H1 (cell line): ENCODE data around the gene SERAC1. TPM values are rescaled to one million over a fixed set of nuclear protein-coding genes. Genes with fewer than 3 reads are reported as not detected.
"Not testable (repeated sequence)": the region's sequence is repeated elsewhere in the genome, so short reads cannot be mapped to it uniquely, and the experiment has no call there.

Experiments
- CTCF ChIA-PET: fragments of 300-600 bp; sonication (Branson Sonifier 250); formaldehyde crosslinking; loops from one replicate; lab custom pipeline; 2021; ENCODE audit not compliant: partially characterized antibody; lab: Charles Lee
- POLR2A ChIA-PET: fragments of 300-600 bp; sonication (Branson Sonifier 250); formaldehyde crosslinking; loops from one replicate; lab custom pipeline; 2021; ENCODE audit warnings: inconsistent platforms; ENCODE audit not compliant: partially characterized antibody; lab: Charles Lee
- DNase-seq, 2 experiments: peaks; one replicate each; pipeline versions ENCODE4 v3.0.0 to v3.0.0-alpha.2; 2010 to 2022; ENCODE audit warnings: low spot score in 2 of 2, low read depth in 1 of 2, mixed read lengths in 1 of 2
- FAIRE-seq: peaks from 2 replicates; lab custom pipeline; 2011; peaks lifted over from hg19 to GRCh38; lab: Jason Lieb, UNC
- H2AFZ ChIP-seq: 2 replicates; pipeline ENCODE4 v1.8.1; 2012; ENCODE audit warnings: low read length, inconsistent platforms
- H2AK5ac ChIP-seq: 2 replicates; pipeline ENCODE4 v1.6.1; 2013; ENCODE audit warnings: low read depth, low read length
- H2BK120ac ChIP-seq: replicated peaks from 2 replicates; pipeline ENCODE3; 2013; ENCODE audit warnings: low read depth, low read length, inconsistent platforms
- H2BK12ac ChIP-seq: 2 replicates; pipeline ENCODE4 v1.6.1; 2013; ENCODE audit warnings: low read depth, low read length
- H2BK15ac ChIP-seq: 2 replicates; pipeline ENCODE4 v1.6.1; 2013; ENCODE audit warnings: low read length
- H2BK20ac ChIP-seq: 2 replicates; pipeline ENCODE4 v1.6.1; 2013; ENCODE audit warnings: low read length
- H2BK5ac ChIP-seq: 2 replicates; pipeline ENCODE4 v1.6.1; 2013; ENCODE audit warnings: low read depth, low read length
- H3K14ac ChIP-seq: 2 replicates; pipeline ENCODE4 v1.6.1; 2013; ENCODE audit warnings: inconsistent platforms; ENCODE audit not compliant: insufficient read length
- H3K18ac ChIP-seq: 2 replicates; pipeline ENCODE4 v1.6.1; 2013; ENCODE audit warnings: low read length; ENCODE audit errors: extremely low read depth
- H3K23ac ChIP-seq: 2 replicates; pipeline ENCODE4 v1.6.1; 2013; ENCODE audit warnings: inconsistent platforms; ENCODE audit not compliant: insufficient read length
- H3K23me2 ChIP-seq: 2 replicates; pipeline ENCODE4 v1.6.1; 2013; ENCODE audit warnings: low read depth, low read length
- H3K27ac ChIP-seq: 2 replicates; pipeline ENCODE4 v1.6.1; 2011; ENCODE audit warnings: low read depth, low read length, inconsistent platforms
- H3K27me3 ChIP-seq, 4 experiments: replicated peaks in 1 of 4; 1 replicate in 1 of 4; 2 replicates in 3 of 4; pipeline versions ENCODE4 v1.6.1 to v1.8.1; 2011 to 2013; ENCODE audit warnings: low read length in 3 of 4, mild to moderate bottlenecking in 3 of 4, inconsistent platforms in 2 of 4, mixed read lengths in 2 of 4, moderate library complexity in 1 of 4; ENCODE audit not compliant: control insufficient read depth in 3 of 4, insufficient read depth in 3 of 4; ENCODE audit errors: extremely low read depth in 1 of 4
- H3K36me3 ChIP-seq, 4 experiments: 2 replicates each; pipeline versions ENCODE4 v1.6.1 to v1.8.1; 2011 to 2013; ENCODE audit warnings: mild to moderate bottlenecking in 4 of 4, low read length in 3 of 4, moderate library complexity in 2 of 4, control low read depth in 1 of 4, inconsistent platforms in 1 of 4; ENCODE audit not compliant: insufficient read depth in 4 of 4, control insufficient read depth in 2 of 4
- H3K4ac ChIP-seq: replicated peaks from 2 replicates; pipeline ENCODE3; 2013; ENCODE audit warnings: low read length, low read depth, mixed read lengths, inconsistent platforms; ENCODE audit not compliant: insufficient read length
- H3K4me1 ChIP-seq, 4 experiments: replicated peaks in 1 of 4; 1 replicate in 1 of 4; 2 replicates in 3 of 4; pipeline versions ENCODE4 v1.6.1 to v1.8.1; 2011 to 2013; ENCODE audit warnings: low read length in 3 of 4, inconsistent platforms in 2 of 4, mixed read lengths in 1 of 4; ENCODE audit not compliant: insufficient read depth in 4 of 4, control insufficient read depth in 3 of 4
- H3K4me2 ChIP-seq, 2 experiments: 2 replicates each; pipeline versions ENCODE4 v1.6.1 to v1.8.1; 2011 to 2013; ENCODE audit warnings: low read depth in 2 of 2, low read length in 2 of 2, control low read depth in 1 of 2, inconsistent platforms in 1 of 2, mild to moderate bottlenecking in 1 of 2; ENCODE audit not compliant: insufficient read depth in 1 of 2
- H3K4me3 ChIP-seq, 4 experiments: fragments of 200-600, 300-600 bp in 1 of 4; sonication (generic), shearing (Covaris generic), sonication (Bioruptor Twin) in 1 of 4; 2 replicates each; pipeline versions ENCODE4 v1.5.1 to v1.8.1; 2011 to 2016; ENCODE audit warnings: low read length in 4 of 4, low read depth in 3 of 4, control low read depth in 2 of 4, inconsistent platforms in 2 of 4, mild to moderate bottlenecking in 2 of 4, mixed read lengths in 1 of 4, moderate library complexity in 1 of 4; ENCODE audit not compliant: insufficient read depth in 2 of 4; ENCODE audit errors: extremely low read depth in 1 of 4
- H3K56ac ChIP-seq: replicated peaks from 2 replicates; pipeline ENCODE3; 2013; ENCODE audit warnings: low read depth, mild to moderate bottlenecking, mixed read lengths, low read length, inconsistent platforms; ENCODE audit not compliant: insufficient read length
- H3K79me1 ChIP-seq: 2 replicates; pipeline ENCODE4 v1.6.1; 2013; ENCODE audit warnings: low read depth, low read length, control low read depth
- H3K79me2 ChIP-seq, 2 experiments: 2 replicates each; pipeline versions ENCODE4 v1.6.1 to v1.8.1; 2012 to 2013; ENCODE audit warnings: low read length in 2 of 2, mild to moderate bottlenecking in 2 of 2, inconsistent platforms in 1 of 2; ENCODE audit not compliant: insufficient read depth in 2 of 2, control insufficient read depth in 1 of 2
- H3K9ac ChIP-seq, 4 experiments: replicated peaks in 1 of 4; 1 replicate in 1 of 4; 2 replicates in 3 of 4; pipeline versions ENCODE4 v1.6.1 to v1.8.1; 2011 to 2013; ENCODE audit warnings: low read depth in 3 of 4, low read length in 3 of 4, control low read depth in 2 of 4, mild to moderate bottlenecking in 2 of 4, moderate library complexity in 2 of 4, inconsistent platforms in 1 of 4; ENCODE audit errors: extremely low read depth in 1 of 4
- H3K9me3 ChIP-seq, 2 experiments: 2 replicates each; pipeline versions ENCODE4 v1.6.1 to v1.8.1; 2012 to 2013; ENCODE audit warnings: mild to moderate bottlenecking in 2 of 2, moderate library complexity in 2 of 2, control low read depth in 1 of 2, inconsistent platforms in 1 of 2, low read depth in 1 of 2, low read length in 1 of 2, mixed read lengths in 1 of 2; ENCODE audit not compliant: insufficient read depth in 2 of 2
- H4K20me1 ChIP-seq, 2 experiments: replicated peaks in 1 of 2; 2 replicates each; pipeline versions ENCODE3 to v1.8.1; 2011 to 2013; ENCODE audit warnings: inconsistent platforms in 2 of 2, low read length in 2 of 2, mild to moderate bottlenecking in 1 of 2; ENCODE audit not compliant: insufficient read depth in 2 of 2, control insufficient read depth in 1 of 2
- H4K5ac ChIP-seq: 2 replicates; pipeline ENCODE4 v1.6.1; 2013; ENCODE audit warnings: low read length, low read depth, mixed read lengths, inconsistent platforms; ENCODE audit not compliant: insufficient read length
- H4K8ac ChIP-seq: 2 replicates; pipeline ENCODE4 v1.8.0; 2013; ENCODE audit warnings: mild to moderate bottlenecking, moderate library complexity, low read length, inconsistent platforms; ENCODE audit not compliant: insufficient read depth; ENCODE audit errors: extremely low read depth
- H4K91ac ChIP-seq: replicated peaks from 2 replicates; pipeline ENCODE3; 2013; ENCODE audit warnings: low read length, mixed read lengths, inconsistent platforms; ENCODE audit not compliant: insufficient read length
- FOSL1 ChIP-seq: IDR thresholded peaks from 2 replicates; pipeline ENCODE4 v1.6.1; 2011; ENCODE audit warnings: mild to moderate bottlenecking, low read depth, low read length, moderate library complexity; ENCODE audit not compliant: insufficient read depth
- WGBS, 2 experiments: shearing (Covaris generic) in 1 of 2; methylation state at CpG; one replicate each; pipeline versions ENCODE4 v1.1.6 to v1.1.7; 2013 to 2015; ENCODE audit warnings: low lambda C conversion rate in 2 of 2, mixed read lengths in 2 of 2, inconsistent platforms in 1 of 2, low coverage in 1 of 2, missing lambda C conversion rate in 1 of 2; ENCODE audit not compliant: insufficient replicate concordance in 2 of 2, insufficient coverage in 1 of 2, insufficient read length in 1 of 2; ENCODE audit errors: extremely low coverage in 1 of 2, missing lambda C conversion rate in 1 of 2; 5-methylcytosine and 5-hydroxymethylcytosine counted together
- polyA plus RNA-seq, 7 experiments: library from polyadenylated mRNA; depleted of rRNA in 3 of 7; stranded (reverse) in 5 of 7; unstranded in 2 of 7; fragments of >200 nt in 5 of 7; fragments of 200-250 nt in 2 of 7; gene quantifications; 1 replicate in 5 of 7; 2 replicates in 1 of 7; 4 replicates in 1 of 7; pipeline versions ENCODE4 v1.2.1 to v1.2.3, GENCODE V29; 2011 to 2013; ENCODE audit warnings: missing spikeins in 2 of 7, mixed read lengths in 2 of 7
- total RNA-seq: library from RNA; stranded (reverse); fragmentation: NEBNext Ultra II Directional; extraction: Animal tissue kit (Norgen Biotek cat#: 25700); gene quantifications from 2 replicates; pipeline ENCODE4 v1.2.1, GENCODE V29; 2021

The SERAC1 gene
- total and polyA plus RNA-seq, 2 of the 8 experiments (the other 6 are each of a cell fraction or from before 2014, with no cell fraction given), result 7.3 to 9.0 TPM

- H3K79me1 ChIP-seq, result no peaks in the 10 kb centered on the region
- CTCF ChIA-PET, result no interaction called here
- no peak overlapping the region for H2BK12ac ChIP-seq
- no peak overlapping the region for H3K56ac ChIP-seq
- no peak overlapping the region for H3K14ac ChIP-seq
- no peak overlapping the region for H2BK15ac ChIP-seq
- no peaks in the 10 kb centered on the region; a peak in 2 of 7 replicates for H3K27me3 ChIP-seq
- no peaks in the 10 kb centered on the region for H3K9me3 ChIP-seq
- no peak overlapping the region for H2AFZ ChIP-seq
- peaks cover 0 to 3% (median under 1%) of the 10 kb centered on the region in 4 experiments; a peak in 2 of 7 replicates for H3K4me1 ChIP-seq
- H3K18ac ChIP-seq, result no peak overlapping the region
- H4K8ac ChIP-seq, result no peak overlapping the region
- no peak overlapping the region for H2AK5ac ChIP-seq
- no peak for DNase-seq
- H3K9ac ChIP-seq, result no peak overlapping the region
- no peak overlapping the region for H2BK120ac ChIP-seq
- H3K23me2 ChIP-seq, result peaks cover 3% of the 10 kb centered on the region; the same call in 1 of the 2 replicates
- TF ChIP-seq FOSL1, result no peak
- TF ChIP-seq, all 59 proteins: peak for 0
- Histone ChIP-seq H3K36me3 (no peaks in the 10 kb centered on the region), H4K5ac (no peak overlapping the region), H3K4me2 (no peak overlapping the region), H2BK20ac (no peak overlapping the region), H3K4ac (no peak overlapping the region), H2BK5ac (no peak overlapping the region), H3K4me3 (no peak overlapping the region), H4K91ac (no peak overlapping the region), H3K23ac (no peak overlapping the region), H3K79me2 (no peaks in the 10 kb centered on the region), H4K20me1 (peaks cover 0 to 2% of the 10 kb centered on the region in 2 experiments), H3K27ac (no peak overlapping the region)
- no peak for FAIRE-seq
- POLR2A ChIA-PET, result interaction anchor here (1.0 kb wide), 2 partner anchors 9 to 47 kb away, joined by 3 to 4 read pairs; no protein-coding TSS in a partner anchor
- 97% methylated on average over 3 of the region's 3 CpGs; no CpG with 5 or more reads in 1 of the 2 experiments for WGBS, 2 experiments
Measured at GRCh38 chr6:158170656-158171081, 2.6 kb upstream of the SERAC1 start.

GRCh38 chr6:158169634-158170033 is 1.6 kb upstream of the SERAC1 start:
- H4K8ac ChIP-seq, H3K4me2 ChIP-seq, H2BK120ac ChIP-seq, H3K36me3 ChIP-seq, H3K27ac ChIP-seq, H3K4me3 ChIP-seq, H2BK20ac ChIP-seq, H3K4me1 ChIP-seq, H2BK5ac ChIP-seq, H4K5ac ChIP-seq, H3K23ac ChIP-seq, H3K18ac ChIP-seq, H3K9ac ChIP-seq, H3K79me2 ChIP-seq, CTCF ChIA-PET, H3K4ac ChIP-seq, H2BK15ac ChIP-seq, H3K23me2 ChIP-seq, H4K91ac ChIP-seq, H3K27me3 ChIP-seq, H2AFZ ChIP-seq, DNase-seq, H3K56ac ChIP-seq, H3K14ac ChIP-seq, H3K79me1 ChIP-seq, H2BK12ac ChIP-seq, FAIRE-seq, H3K9me3 ChIP-seq, H2AK5ac ChIP-seq, H4K20me1 ChIP-seq: not testable (repeated sequence)
- WGBS, 2 experiments, result 92% methylated on average over 6 of the region's 6 CpGs; no CpG with 5 or more reads in 1 of the 2 experiments
- POLR2A ChIA-PET, result interaction anchor here (1.0 kb wide), 1 partner anchor 48 kb away, joined by 4 read pairs; no protein-coding TSS in a partner anchor
